ENCODE data around the gene TMEM266. TPM values are rescaled to one million over a fixed set of nuclear protein-coding genes. Genes with fewer than 3 reads are reported as not detected.
A peak's percentile ranks its signal among the peaks of the same experiment; 100 is the strongest.

The TMEM266 gene
- polyA plus RNA-seq, 1 experiment = not detected

DNA sequence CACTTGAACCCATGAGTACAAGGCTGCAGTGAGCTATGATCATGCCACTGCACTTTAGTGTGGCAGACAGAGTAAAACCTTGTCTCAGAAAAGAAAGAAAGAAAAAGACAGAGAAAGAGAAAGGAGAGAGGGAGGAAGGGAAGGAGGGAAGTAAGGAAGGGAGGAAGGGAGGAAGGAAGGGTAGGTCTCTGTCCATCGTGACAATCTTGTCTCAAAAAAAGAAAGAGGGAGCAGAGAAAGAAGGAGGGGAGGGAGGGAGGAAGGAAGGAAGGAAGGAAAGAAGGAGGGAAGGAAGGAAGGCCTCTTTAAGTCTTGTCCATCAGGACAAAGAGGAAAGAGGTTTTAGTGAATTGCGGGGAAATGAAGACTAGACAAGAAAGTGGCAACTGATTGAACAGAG is 129.3 kb downstream of the TMEM266 start:
- TF ChIP-seq, protein P1, sequence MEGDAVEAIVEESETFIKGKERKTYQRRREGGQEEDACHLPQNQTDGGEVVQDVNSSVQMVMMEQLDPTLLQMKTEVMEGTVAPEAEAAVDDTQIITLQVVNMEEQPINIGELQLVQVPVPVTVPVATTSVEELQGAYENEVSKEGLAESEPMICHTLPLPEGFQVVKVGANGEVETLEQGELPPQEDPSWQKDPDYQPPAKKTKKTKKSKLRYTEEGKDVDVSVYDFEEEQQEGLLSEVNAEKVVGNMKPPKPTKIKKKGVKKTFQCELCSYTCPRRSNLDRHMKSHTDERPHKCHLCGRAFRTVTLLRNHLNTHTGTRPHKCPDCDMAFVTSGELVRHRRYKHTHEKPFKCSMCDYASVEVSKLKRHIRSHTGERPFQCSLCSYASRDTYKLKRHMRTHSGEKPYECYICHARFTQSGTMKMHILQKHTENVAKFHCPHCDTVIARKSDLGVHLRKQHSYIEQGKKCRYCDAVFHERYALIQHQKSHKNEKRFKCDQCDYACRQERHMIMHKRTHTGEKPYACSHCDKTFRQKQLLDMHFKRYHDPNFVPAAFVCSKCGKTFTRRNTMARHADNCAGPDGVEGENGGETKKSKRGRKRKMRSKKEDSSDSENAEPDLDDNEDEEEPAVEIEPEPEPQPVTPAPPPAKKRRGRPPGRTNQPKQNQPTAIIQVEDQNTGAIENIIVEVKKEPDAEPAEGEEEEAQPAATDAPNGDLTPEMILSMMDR (IDR thresholded peaks at IDR 0.05; ENCODE audit: low read depth, low read length) = no peak
- Histone ChIP-seq H3K27ac (ENCODE audit: low read depth, low read length) (no peak overlapping the region), H3K4me3 (ENCODE audit: low read depth, low read length) (no peak overlapping the region), H3K9me3 (ENCODE audit: control insufficient read depth, insufficient read depth, low read length) (no peaks in the 10 kb centered on the region; the same call in 1 of the 2 replicates), H3K27me3 (ENCODE audit: control insufficient read depth, insufficient read depth, low read length) (peaks cover 8% of the 10 kb centered on the region)
- no peak for DNase-seq (ENCODE audit: low read depth, low spot score)
- POLR2A ChIA-PET = no interaction called here
- CTCF ChIA-PET = interaction anchor here (2.5 to 4.1 kb wide), 2 partner anchors 141 to 678 kb away, joined by 15 to 20 read pairs; no protein-coding TSS in a partner anchor

DNA sequence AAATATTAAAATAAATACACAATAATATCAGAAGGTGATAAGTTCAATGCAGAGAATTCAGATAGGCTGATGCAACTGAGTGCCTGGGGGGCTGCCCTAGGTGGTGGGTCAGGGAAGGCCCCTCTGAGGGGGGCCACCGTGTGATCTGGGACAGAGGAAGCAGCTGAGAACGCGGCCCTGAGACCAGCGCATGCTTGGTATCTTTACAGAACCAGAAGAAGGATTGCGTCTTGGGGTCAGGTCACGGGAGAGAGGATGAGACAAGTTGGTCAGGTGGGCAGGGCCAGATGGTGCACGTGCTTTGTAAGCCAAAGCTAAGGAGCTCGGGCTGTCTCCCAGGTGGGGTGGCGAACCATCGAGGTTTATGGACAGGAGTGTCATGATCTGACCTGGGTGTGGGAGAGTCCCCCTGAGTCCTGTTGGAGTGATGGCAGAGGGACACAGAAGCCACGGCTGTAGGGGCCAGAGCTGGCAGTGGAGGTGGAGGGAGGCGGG is 130.3 kb downstream of the TMEM266 start:
- Histone ChIP-seq H3K4me3 (ENCODE audit: low read depth, low read length) (no peak overlapping the region), H3K27ac (ENCODE audit: low read depth, low read length) (no peak overlapping the region), H3K9me3 (ENCODE audit: control insufficient read depth, insufficient read depth, low read length) (no peaks in the 10 kb centered on the region; the same call in 1 of the 2 replicates), H3K27me3 (ENCODE audit: control insufficient read depth, insufficient read depth, low read length) (peaks cover 8% of the 10 kb centered on the region)
- ChIA-PET POLR2A (no interaction called here), CTCF (interaction anchor here (0.6 to 4.1 kb wide), 15 partner anchors 8 to 677 kb away, joined by 3 to 20 read pairs (median 8); partner anchors contain the start of gene ISL2)
- TF ChIP-seq, protein P1 (IDR thresholded peaks at IDR 0.05; ENCODE audit: low read depth, low read length) = no peak
- no peak for DNase-seq (ENCODE audit: low read depth, low spot score)

GRCh38 chr15:76190751-76191538 is 131.2 kb downstream of the TMEM266 start:
- Histone ChIP-seq H3K27me3 (ENCODE audit: control insufficient read depth, insufficient read depth, low read length) (peaks cover 8% of the 10 kb centered on the region), H3K27ac (ENCODE audit: low read depth, low read length) (no peak overlapping the region), H3K4me3 (ENCODE audit: low read depth, low read length) (no peak overlapping the region; the same call in 1 of the 2 replicates), H3K9me3 (ENCODE audit: control insufficient read depth, insufficient read depth, low read length) (no peaks in the 10 kb centered on the region; the same call in 1 of the 2 replicates)
- peak; percentile 38 for DNase-seq (ENCODE audit: low read depth, low spot score)
- POLR2A ChIA-PET = no interaction called here
- CTCF ChIA-PET = interaction anchor here (0.6 to 4.1 kb wide), 26 partner anchors 8 to 678 kb away, joined by 3 to 20 read pairs (median 5); partner anchors contain the start of gene ISL2
- TF ChIP-seq, protein P1 (IDR thresholded peaks at IDR 0.05; ENCODE audit: low read depth, low read length) = peak; percentile 91

DNA sequence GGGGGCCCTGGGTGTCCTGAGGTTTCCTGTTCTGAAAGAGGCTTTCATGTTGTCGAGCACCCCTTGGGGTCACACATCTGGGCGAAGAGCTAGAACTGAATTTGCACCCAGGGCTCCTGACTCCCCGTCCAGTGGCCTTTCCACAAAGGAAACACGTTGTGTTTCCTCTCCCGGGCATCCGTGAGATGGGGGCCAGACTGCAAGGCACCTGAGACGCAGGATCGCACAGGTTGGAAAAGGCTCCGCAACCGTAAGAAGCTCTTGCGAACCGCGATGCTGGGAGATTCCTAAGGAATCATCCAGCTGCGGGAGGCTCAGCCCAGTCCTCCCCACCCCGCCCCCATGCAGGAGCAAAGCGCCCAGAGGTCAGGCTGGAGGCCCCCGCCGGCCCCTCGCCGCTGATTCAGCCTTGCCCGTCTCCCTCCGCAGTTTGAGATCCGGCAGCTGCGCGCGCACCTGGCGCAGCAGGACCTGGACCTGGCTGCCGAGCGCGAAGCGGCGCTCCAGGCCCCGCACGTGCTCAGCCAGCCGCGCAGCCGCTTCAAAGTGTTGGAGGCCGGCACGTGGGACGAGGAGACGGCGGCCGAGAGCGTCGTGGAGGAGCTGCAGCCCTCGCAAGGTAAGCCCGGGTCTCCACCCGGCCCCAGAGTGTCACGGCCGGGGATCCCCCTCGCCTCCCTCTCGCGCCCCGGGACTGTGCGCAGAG is 131.9 kb downstream of the TMEM266 start:
- no peaks in the 10 kb centered on the region; the same call in 1 of the 2 replicates for H3K9me3 ChIP-seq (ENCODE audit: control insufficient read depth, insufficient read depth, low read length)
- POLR2A ChIA-PET = no interaction called here
- DNase-seq (ENCODE audit: low read depth, low spot score) = no peak
- H3K27me3 ChIP-seq (ENCODE audit: control insufficient read depth, insufficient read depth, low read length) = peaks cover 8% of the 10 kb centered on the region
- no peak overlapping the region for H3K27ac ChIP-seq (ENCODE audit: low read depth, low read length)
- no peak overlapping the region for H3K4me3 ChIP-seq (ENCODE audit: low read depth, low read length)
- CTCF ChIA-PET = interaction anchor here (0.6 to 4.1 kb wide), 22 partner anchors 7 to 678 kb away, joined by 3 to 20 read pairs (median 5); partner anchors contain the start of gene ISL2
- TF ChIP-seq, protein P1 (IDR thresholded peaks at IDR 0.05; ENCODE audit: low read depth, low read length) = no peak
